Cardiac fibroblast (primary cell): ENCODE measurements around the gene E4F1.
A peak's percentile ranks its signal among the peaks of the same experiment; 100 is the strongest.
"Not testable (repeated sequence)": the region's sequence is repeated elsewhere in the genome, so short reads cannot be mapped to it uniquely, and the experiment has no call there.

Experiments used
- DNase-seq, 2 donors: peaks; one replicate each; pipeline versions ENCODE4 v3.0.0 to v3.0.0-alpha.2; 2010; ENCODE audit warnings: low read depth in 2 of 2
- H3K4me3 ChIP-seq, 2 donors: replicated peaks in 1 of 2; 1 replicate in 1 of 2; 2 replicates in 1 of 2; pipeline ENCODE4 v1.5.1; 2011; ENCODE audit warnings: low read depth in 2 of 2, low read length in 2 of 2, mild to moderate bottlenecking in 2 of 2, moderate library complexity in 1 of 2
- TF ChIP-seq, protein P1 (sequence below): IDR thresholded peaks from one replicate; pipeline ENCODE4 v1.5.1; 2011; ENCODE audit warnings: low read depth, mild to moderate bottlenecking, low read length, inconsistent platforms

E4F1 gene

DNA sequence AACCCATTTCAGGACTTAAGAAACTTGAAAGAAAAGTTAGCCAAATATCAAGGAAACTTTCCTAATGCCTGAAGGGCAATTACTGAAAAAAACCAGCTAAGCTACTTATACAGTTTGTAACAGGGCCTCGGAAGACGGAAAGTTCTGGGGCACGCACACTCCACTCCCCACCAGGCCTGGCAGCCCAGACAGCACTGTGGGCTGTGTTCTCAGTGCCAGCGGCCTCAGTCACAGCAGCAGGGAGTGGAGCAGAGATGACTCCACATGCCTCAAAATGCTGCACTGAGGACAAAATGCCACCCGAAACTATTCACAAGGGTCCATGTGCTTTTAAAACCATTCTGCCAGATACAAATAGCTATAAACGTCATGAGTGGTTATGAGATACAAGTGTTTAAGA lies 34.3 kb downstream of the E4F1 start:
- TF ChIP-seq, protein P1, sequence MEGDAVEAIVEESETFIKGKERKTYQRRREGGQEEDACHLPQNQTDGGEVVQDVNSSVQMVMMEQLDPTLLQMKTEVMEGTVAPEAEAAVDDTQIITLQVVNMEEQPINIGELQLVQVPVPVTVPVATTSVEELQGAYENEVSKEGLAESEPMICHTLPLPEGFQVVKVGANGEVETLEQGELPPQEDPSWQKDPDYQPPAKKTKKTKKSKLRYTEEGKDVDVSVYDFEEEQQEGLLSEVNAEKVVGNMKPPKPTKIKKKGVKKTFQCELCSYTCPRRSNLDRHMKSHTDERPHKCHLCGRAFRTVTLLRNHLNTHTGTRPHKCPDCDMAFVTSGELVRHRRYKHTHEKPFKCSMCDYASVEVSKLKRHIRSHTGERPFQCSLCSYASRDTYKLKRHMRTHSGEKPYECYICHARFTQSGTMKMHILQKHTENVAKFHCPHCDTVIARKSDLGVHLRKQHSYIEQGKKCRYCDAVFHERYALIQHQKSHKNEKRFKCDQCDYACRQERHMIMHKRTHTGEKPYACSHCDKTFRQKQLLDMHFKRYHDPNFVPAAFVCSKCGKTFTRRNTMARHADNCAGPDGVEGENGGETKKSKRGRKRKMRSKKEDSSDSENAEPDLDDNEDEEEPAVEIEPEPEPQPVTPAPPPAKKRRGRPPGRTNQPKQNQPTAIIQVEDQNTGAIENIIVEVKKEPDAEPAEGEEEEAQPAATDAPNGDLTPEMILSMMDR: no peak
- no peak for DNase-seq
- H3K4me3 ChIP-seq: no peak overlapping the region

DNA sequence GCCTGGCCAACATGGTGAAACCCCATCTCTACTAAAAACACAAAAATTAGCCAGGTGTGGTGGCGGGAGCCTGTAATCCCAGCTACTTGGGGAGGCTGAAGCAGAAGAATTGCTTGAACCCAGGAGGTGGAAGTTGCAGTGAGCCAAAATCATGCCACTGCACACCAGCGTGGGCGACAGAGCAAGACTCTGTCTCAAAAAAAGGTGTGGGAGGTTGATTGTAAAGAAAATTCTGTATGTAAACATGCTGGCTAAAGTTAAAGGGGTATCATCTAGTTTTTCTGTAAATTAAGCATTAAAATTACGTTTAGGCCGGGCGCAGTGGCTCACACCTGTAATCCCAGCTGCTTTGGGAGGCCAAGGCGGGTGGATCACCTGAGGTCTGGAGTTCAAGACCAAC lies 35.1 kb downstream of the E4F1 start:
- H3K4me3 ChIP-seq, DNase-seq: not testable (repeated sequence)

DNA sequence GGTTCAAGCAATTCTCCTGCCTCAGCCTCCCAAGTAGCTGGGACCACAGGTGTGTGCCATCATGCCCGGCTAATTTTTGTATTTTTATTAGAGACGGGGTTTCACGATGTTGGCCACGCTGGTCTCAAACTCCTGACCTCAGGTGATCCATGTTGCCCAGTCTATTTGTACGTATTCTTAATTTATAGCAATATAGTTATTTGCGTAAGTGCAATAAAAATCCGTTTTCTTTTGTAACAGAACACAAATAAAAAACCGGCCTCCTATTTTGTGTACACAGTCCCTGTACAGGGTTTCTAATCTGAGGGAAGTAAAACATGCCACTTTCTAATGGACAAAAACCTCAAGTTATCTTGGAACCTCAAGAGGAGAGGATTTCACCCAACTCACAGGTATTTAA lies 36.9 kb downstream of the E4F1 start:
- DNase-seq: no peak
- TF ChIP-seq, protein P1: no peak
- no peak overlapping the region for H3K4me3 ChIP-seq

DNA sequence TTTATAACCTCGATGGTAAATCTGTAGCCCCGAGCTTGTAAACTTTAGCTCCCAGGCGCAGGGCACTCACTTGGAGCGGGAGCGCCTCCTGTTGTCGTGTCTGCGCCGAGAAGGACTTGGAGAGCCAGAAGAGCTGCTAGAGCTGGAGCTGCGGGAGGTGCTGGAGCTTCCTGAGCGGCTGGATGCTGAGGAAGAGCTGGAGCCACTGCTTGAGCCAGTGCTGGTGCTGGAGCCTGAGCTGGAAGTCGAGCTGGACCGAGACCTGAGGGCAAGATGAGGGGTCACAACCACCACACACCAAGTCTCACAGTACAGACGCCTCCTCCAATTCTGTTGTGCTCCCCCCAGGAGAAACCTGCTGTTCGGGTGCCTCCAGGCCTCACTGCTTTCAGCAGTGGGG lies 39.6 kb downstream of the E4F1 start:
- not testable (repeated sequence) for H3K4me3 ChIP-seq, DNase-seq

DNA sequence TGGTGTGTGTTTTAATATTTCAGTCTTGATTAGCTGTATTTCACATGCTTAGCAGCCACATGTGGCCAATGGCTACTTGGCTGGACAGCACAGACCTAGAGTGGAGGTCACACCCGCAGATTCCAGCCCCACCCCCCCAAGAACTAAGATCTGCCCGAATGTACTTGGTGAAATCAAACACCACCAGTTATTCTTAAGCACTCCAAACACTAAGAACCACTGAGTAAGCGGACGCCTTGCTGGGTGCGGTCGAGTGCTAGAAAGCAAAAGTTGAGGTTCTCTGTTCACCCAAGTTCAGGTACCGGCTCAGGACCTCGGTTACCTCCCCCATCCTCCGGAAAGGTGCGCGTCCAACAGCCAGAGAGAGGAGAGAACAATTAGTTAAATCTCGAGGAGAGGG lies 43.5 kb downstream of the E4F1 start:
- peak overlapping the region; percentile 78 to 93 for H3K4me3 ChIP-seq
- DNase-seq: peak; percentile 15 to 34

DNA sequence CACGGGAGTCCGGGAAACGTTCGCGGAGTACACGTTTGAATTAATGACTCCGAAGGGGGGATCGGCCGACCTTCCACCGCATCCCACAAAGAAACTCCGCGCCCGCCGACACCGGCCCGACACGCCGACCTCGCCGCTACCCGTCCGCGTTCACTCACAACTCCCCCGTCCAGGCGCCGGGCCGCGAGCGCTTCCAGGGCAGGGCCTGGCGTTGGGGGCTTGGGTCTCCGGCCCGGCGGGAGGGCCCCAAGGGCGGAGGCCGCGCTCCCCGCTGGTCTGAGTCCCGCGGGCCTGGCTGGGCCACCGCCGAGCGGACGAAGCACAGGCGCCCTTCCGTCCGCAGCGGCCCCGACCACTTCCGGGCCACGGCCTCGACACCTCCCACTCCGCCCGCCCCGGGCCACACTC lies 44.1 kb downstream of the E4F1 start:
- peak overlapping the region; percentile 78 to 93 for H3K4me3 ChIP-seq
- not testable (repeated sequence) for DNase-seq

DNA sequence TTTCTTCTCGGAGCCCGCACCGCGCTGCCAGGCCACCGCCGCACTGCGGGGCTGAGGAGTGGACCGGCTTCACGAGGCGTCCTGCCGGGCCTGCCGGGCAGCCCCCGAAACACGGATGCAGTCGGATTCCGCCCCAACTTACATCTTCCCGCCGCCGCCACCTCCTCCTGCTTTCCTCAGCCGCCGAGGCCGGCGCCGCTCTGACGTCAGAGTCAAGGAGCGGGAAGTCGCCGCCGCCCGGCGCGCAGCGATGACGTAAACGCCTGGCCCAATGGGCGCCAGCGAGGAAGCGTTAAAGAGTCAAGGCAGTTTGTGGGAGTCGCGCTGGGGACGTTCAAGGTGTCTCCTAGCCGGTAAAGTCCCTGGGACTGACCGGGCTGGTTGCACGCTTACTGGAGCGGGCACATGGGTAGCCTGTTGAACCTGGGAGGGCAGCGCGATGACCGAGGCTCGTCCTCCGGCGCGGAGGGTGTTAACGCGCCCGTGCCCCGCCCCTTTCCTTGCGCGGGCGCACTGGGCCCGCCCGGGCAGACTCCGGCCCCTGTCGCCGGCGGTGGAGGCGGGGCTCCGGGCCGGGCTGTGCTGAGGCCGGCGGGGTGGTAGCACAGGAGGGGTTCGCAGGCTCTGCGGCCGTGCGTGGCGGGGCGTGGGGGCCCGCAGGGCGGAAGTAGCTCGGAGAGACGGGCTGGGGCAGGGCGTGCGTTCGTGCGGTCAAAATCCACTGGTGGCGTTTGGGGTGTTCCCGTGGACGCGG lies 44.7 kb downstream of the E4F1 start, which contains the start of gene RNPS1:
TSS of gene RNPS1 (minus strand) at position 214 of the 754 bp plus-strand sequence. CDS start 3,483 bp downstream, outside the sequence.
- peak within 1 kb of the TSS; percentile 78 to 93 for H3K4me3 ChIP-seq
- peak; percentile 96 to 97 for DNase-seq
- TF ChIP-seq, protein P1: no peak

DNA sequence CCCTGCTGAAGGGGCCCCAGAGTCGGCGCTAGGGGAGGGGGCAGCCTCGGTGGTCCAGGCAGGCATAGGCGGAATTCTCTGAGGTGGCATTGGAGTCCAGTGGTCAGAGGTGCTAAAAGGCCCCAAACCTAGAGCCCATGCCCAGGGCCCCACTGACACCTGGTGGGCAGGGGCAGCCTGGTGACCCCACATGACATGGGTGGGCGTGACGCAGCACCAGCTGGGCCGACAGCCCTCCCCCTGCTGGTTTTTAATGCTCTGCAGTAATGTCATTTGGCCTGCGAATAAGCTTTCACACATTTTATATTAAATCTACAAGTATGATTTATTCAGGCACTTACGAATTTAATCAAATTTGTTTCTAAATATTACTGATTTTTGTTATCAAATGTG lies 46.7 kb downstream of the E4F1 start:
- H3K4me3 ChIP-seq: no peak overlapping the region
- TF ChIP-seq, protein P1: no peak
- DNase-seq: no peak
